Activated B cell treated with CpG ODN at 0.5 μM for 24 hours (primary cell): ENCODE measurements around the gene MLPH. TPM values are rescaled to one million over a fixed set of nuclear protein-coding genes. Genes with fewer than 3 reads are reported as not detected.

Source experiments
- ATAC-seq: fragments of 200-7000 bp; cut with Tn5 transposase; one replicate; pipeline ENCODE4 v1.10.0; 2021; ENCODE audit warnings: low read depth, mild to moderate bottlenecking, moderate library complexity
- CTCF ChIA-PET: fragments of 350-600 bp; sonication (Branson Sonifier 250); formaldehyde crosslinking; loops from one replicate; lab custom pipeline; 2021; ENCODE audit warnings: antibody characterized with exemption; lab: Charles Lee
- POLR2A ChIA-PET: fragments of 350-600 bp; sonication (Branson Sonifier 250); formaldehyde crosslinking; loops from one replicate; lab custom pipeline; 2021; ENCODE audit warnings: antibody characterized with exemption; lab: Charles Lee
- DNase-seq: peaks from one replicate; pipeline ENCODE4 v3.0.0; 2022
- H3K27ac Mint-ChIP-seq: one replicate; pipeline ENCODE4 v1.8.0; 2020; ENCODE audit warnings: mixed read lengths
- H3K27me3 Mint-ChIP-seq: one replicate; pipeline ENCODE4 v1.8.0; 2021; ENCODE audit warnings: mixed read lengths
- H3K36me3 Mint-ChIP-seq: one replicate; pipeline ENCODE4 v1.8.0; 2021; ENCODE audit warnings: low read depth, mixed read lengths
- H3K4me1 Mint-ChIP-seq: one replicate; pipeline ENCODE4 v1.8.0; 2021; ENCODE audit warnings: mixed read lengths
- H3K4me3 Mint-ChIP-seq: one replicate; pipeline ENCODE4 v1.8.0; 2020; ENCODE audit warnings: mild to moderate bottlenecking, mixed read lengths
- H3K9me3 Mint-ChIP-seq: one replicate; pipeline ENCODE4 v1.8.0; 2020; ENCODE audit warnings: mixed read lengths
- intact Hi-C: fragments of 100-400 bp; cut with micrococcal nuclease; formaldehyde crosslinking; loops from one replicate; pipeline ENCODE4 v1.15.1; 2024
- total RNA-seq: library from RNA; stranded (reverse); gene quantifications from 2 replicates; pipeline ENCODE4 v1.2.3, GENCODE V29; 2022
- TF ChIP-seq, protein P1 (sequence below): fragments of 200-600 bp; IDR thresholded peaks from one replicate; pipeline ENCODE4 v1.8.0; 2022; ENCODE audit warnings: antibody characterized with exemption, mild to moderate bottlenecking

The MLPH gene
- total RNA-seq, 1 donor from 2014 or later, result not detected

DNA sequence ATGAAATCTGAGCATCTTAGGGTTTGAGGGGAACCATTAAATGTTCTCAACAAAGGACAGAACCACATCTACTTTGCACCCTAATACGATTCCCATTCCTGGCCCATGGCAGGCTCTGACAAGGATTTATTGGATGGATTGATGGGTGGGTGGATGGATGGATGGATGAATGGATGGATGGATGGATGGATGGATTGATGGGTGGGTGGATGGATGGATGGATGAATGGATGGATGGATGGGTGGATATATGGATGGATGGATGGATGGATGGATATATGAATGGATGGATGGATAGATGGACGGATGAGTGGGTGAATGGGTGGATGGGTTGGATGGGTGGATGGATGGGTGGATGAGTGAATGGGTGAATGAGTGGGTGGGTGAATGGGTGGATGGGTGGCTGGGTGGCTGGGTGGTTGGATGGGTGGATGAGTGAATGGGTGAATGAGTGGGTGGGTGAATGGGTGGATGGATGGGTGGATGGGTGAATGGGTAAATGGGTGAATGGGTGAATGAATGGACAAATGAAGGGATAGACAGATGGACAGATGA lies 29.6 kb upstream of the MLPH start:
- CTCF ChIA-PET, result interaction anchor here (0.6 kb wide), 1 partner anchor 18 kb away, joined by 3 read pairs; no protein-coding TSS in a partner anchor

DNA sequence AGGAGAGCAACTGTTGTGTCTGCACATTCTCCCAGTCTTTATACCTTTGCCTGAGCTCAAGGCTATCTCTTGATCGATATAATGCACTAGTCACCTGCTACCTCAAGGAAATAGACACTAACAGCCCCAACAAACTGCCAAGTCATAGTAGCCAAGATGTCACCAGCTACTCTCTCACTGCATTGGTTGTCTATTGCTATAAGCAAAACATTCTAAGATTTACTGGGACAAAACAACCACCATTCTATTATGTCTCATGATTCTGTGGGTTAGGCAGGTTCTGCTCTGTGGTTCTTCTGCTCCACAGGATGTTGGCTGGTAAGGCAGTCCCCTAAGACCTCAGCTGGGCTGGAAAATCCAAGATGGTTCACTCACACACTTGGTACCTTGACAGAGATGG lies 28.5 kb upstream of the MLPH start:
- no peak for ATAC-seq
- H3K27me3 Mint-ChIP-seq, result peaks cover 5% of the 10 kb centered on the region
- intact Hi-C loops, result no loop called here
- H3K4me3 Mint-ChIP-seq, result no peak overlapping the region
- ChIA-PET CTCF (no interaction called here), POLR2A (no interaction called here)
- no peak overlapping the region for H3K27ac Mint-ChIP-seq
- TF ChIP-seq, protein P1, sequence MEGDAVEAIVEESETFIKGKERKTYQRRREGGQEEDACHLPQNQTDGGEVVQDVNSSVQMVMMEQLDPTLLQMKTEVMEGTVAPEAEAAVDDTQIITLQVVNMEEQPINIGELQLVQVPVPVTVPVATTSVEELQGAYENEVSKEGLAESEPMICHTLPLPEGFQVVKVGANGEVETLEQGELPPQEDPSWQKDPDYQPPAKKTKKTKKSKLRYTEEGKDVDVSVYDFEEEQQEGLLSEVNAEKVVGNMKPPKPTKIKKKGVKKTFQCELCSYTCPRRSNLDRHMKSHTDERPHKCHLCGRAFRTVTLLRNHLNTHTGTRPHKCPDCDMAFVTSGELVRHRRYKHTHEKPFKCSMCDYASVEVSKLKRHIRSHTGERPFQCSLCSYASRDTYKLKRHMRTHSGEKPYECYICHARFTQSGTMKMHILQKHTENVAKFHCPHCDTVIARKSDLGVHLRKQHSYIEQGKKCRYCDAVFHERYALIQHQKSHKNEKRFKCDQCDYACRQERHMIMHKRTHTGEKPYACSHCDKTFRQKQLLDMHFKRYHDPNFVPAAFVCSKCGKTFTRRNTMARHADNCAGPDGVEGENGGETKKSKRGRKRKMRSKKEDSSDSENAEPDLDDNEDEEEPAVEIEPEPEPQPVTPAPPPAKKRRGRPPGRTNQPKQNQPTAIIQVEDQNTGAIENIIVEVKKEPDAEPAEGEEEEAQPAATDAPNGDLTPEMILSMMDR, result no peak
- no peaks in the 10 kb centered on the region for H3K36me3 Mint-ChIP-seq
- DNase-seq, result no peak
- peaks cover 11% of the 10 kb centered on the region for H3K4me1 Mint-ChIP-seq
- no peaks in the 10 kb centered on the region for H3K9me3 Mint-ChIP-seq

More for the DNA sequence above, 29.6 kb upstream of the MLPH start:
- TF ChIP-seq, protein P1, result no peak
- no peak overlapping the region for H3K27ac Mint-ChIP-seq
- no peaks in the 10 kb centered on the region for H3K9me3 Mint-ChIP-seq
- no peak for ATAC-seq
- H3K4me3 Mint-ChIP-seq, result no peak overlapping the region
- H3K27me3 Mint-ChIP-seq, result peaks cover 7% of the 10 kb centered on the region
- POLR2A ChIA-PET, result no interaction called here
- H3K36me3 Mint-ChIP-seq, result no peaks in the 10 kb centered on the region
- peaks cover 11% of the 10 kb centered on the region for H3K4me1 Mint-ChIP-seq
- no peak for DNase-seq
- intact Hi-C loops, result no loop called here

DNA sequence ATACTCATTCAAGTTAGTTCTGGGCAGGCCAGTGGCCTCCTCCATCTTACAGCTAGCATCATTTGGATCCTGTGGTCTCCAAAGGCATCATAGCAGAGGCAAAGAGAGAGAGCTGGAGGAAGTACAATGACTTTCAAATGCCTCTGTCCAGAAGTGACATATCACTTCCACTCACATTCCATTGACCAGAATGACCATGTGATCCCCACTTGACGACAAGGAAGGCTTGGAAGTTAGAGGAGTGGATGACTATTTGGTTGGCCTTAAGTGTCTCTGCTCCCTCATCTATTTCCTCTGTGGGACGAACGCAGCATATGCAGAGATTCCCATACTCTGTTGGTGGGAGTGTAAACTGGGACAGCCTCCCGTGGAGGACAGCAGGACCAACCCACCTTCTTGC lies 27.8 kb upstream of the MLPH start:
- ChIA-PET POLR2A (no interaction called here), CTCF (no interaction called here)
- DNase-seq (no peak), ATAC-seq (no peak)
- H3K4me3 Mint-ChIP-seq, result no peak overlapping the region
- TF ChIP-seq, protein P1, result no peak
- peaks cover 5% of the 10 kb centered on the region for H3K27me3 Mint-ChIP-seq
- peaks cover 11% of the 10 kb centered on the region for H3K4me1 Mint-ChIP-seq
- intact Hi-C loops, result no loop called here
- no peaks in the 10 kb centered on the region for H3K9me3 Mint-ChIP-seq
- no peaks in the 10 kb centered on the region for H3K36me3 Mint-ChIP-seq
- no peak overlapping the region for H3K27ac Mint-ChIP-seq

DNA sequence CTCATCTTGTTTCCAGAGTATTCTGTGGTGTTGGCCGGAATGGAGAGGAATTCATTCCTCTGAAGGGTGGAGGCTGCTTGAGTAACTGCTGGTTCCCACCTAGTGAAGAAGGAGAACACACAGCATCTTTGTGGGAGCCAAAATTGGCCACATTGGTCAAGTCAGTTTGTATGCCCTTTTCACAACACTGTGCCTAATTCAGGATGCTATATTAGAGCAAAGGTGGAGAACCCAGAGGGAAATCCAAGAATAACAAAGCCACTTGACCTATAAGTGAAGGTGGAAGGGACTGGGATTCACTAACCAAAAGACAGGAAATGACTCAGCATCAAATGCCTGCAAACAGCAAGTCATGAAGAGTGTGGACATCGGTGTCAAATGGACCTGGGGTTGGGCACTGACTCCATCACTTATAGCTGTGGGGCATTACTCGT lies 27.3 kb upstream of the MLPH start:
- Mint-ChIP-seq H3K36me3 (no peaks in the 10 kb centered on the region), H3K27ac (no peak overlapping the region), H3K4me3 (no peak overlapping the region), H3K4me1 (peaks cover 11% of the 10 kb centered on the region), H3K9me3 (no peaks in the 10 kb centered on the region), H3K27me3 (peaks cover 5% of the 10 kb centered on the region)
- DNase-seq (no peak), ATAC-seq (no peak)
- CTCF ChIA-PET, result no interaction called here
- TF ChIP-seq, protein P1, result no peak
- POLR2A ChIA-PET, result no interaction called here
- intact Hi-C loops, result no loop called here

DNA sequence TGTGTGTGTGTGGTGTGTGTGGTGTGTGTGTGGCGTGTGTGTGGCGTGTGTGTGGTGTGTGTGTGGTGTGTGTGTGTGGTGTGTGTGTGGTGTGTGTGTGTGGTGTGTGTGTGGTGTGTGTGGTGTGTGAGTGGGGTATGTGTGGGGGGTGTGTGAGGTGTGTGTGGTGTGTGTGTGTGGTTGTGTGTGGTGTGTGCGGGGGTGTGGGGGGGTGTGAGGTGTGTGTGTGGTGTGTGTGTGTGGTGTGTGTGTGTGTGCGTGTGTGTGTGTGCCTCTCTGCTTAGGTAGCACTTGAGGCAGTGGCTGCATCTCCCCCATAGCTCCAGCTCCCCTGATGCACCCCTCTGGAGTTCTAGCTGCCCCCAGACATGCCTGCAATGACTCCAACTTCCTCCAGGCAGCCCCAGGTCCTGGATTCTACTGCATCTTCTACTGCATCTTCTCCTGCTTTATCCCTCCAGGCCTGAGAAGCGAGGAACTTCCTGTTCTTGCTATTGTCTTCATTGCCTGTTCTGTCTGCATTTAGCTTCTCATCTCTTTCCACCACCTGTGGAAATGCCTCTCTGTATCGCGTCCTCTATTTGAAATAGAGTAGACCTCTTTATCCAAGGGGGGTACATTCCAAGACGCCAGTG lies 22.2 kb upstream of the MLPH start:
- POLR2A ChIA-PET, result no interaction called here

More for the DNA sequence above, 22.2 kb upstream of the MLPH start:
- Mint-ChIP-seq H3K4me1 (no peaks in the 10 kb centered on the region), H3K36me3 (no peaks in the 10 kb centered on the region), H3K27me3 (peaks cover 5% of the 10 kb centered on the region), H3K4me3 (no peak overlapping the region), H3K9me3 (no peaks in the 10 kb centered on the region), H3K27ac (no peak overlapping the region)
- TF ChIP-seq, protein P1, result no peak
- DNase-seq (no peak), ATAC-seq (no peak)
- CTCF ChIA-PET, result no interaction called here
- intact Hi-C loops, result no loop called here
